ENCODE results near the gene FMO3. TPM values are rescaled to one million over a fixed set of nuclear protein-coding genes. Genes with fewer than 3 reads are reported as not detected.

FMO3 gene
- total RNA-seq, 5 donors from 2014 or later (not counting 1 experiment from before 2014, with no cell fraction given), result 0.20 TPM; not detected in 4

GRCh38 chr1:171138980-171139379 is 48.3 kb downstream of the FMO3 start:
- no peak overlapping the region for H3K4me3 Mint-ChIP-seq
- no peak for ATAC-seq (replicated peaks in 1 of 4)

GRCh38 chr1:171139890-171140289 is 49.2 kb downstream of the FMO3 start:
- H3K27me3 Mint-ChIP-seq, result peaks cover 8 to 11% of the 10 kb centered on the region in 2 donors
- no peak overlapping the region for H3K4me3 ChIP-seq (ENCODE audit: control insufficient read depth in 1 of 2, extremely low read depth in 1 of 2, low read length in 1 of 2)
- ATAC-seq (replicated peaks in 1 of 4) (no peak), DNase-seq (no peak)
- no peak overlapping the region for H3K27ac Mint-ChIP-seq
- no peaks in the 10 kb centered on the region for H3K27me3 ChIP-seq (replicated peaks in 1 of 2; ENCODE audit: control insufficient read depth in 2 of 2, extremely low read depth in 1 of 2, insufficient read depth in 2 of 2, low read length in 1 of 2)
- no peaks in the 10 kb centered on the region for H3K4me1 ChIP-seq (ENCODE audit: control insufficient read depth in 1 of 2, extremely low read depth in 1 of 2, insufficient read depth in 2 of 2, low read length in 2 of 2)
- POLR2A ChIA-PET, result no interaction called here
- WGBS (ENCODE audit: insufficient coverage), result 89% methylated on average over 1 of the region's 4 CpGs
- H3K4me1 Mint-ChIP-seq, result no peaks in the 10 kb centered on the region
- no peak overlapping the region for H3K4me3 Mint-ChIP-seq
- H3K9me3 ChIP-seq, result no peaks in the 10 kb centered on the region
- H3K27ac ChIP-seq (ENCODE audit: low read length), result no peak overlapping the region
- H3K36me3 ChIP-seq (ENCODE audit: control insufficient read depth in 2 of 2, extremely low read depth in 1 of 2, insufficient read depth in 1 of 2, low read length in 1 of 2), result no peaks in the 10 kb centered on the region
- CTCF ChIA-PET, result no interaction called here
- no peaks in the 10 kb centered on the region for H3K36me3 Mint-ChIP-seq
- H3K9me3 Mint-ChIP-seq, result no peaks in the 10 kb centered on the region

More at GRCh38 chr1:171138980-171139379, 48.3 kb downstream of the FMO3 start:
- Histone ChIP-seq H3K36me3 (ENCODE audit: control insufficient read depth in 2 of 2, extremely low read depth in 1 of 2, insufficient read depth in 1 of 2, low read length in 1 of 2) (no peaks in the 10 kb centered on the region), H3K4me1 (ENCODE audit: control insufficient read depth in 1 of 2, extremely low read depth in 1 of 2, insufficient read depth in 2 of 2, low read length in 2 of 2) (no peaks in the 10 kb centered on the region), H3K4me3 (ENCODE audit: control insufficient read depth in 1 of 2, extremely low read depth in 1 of 2, low read length in 1 of 2) (no peak overlapping the region), H3K27me3 (replicated peaks in 1 of 2; ENCODE audit: control insufficient read depth in 2 of 2, extremely low read depth in 1 of 2, insufficient read depth in 2 of 2, low read length in 1 of 2) (no peaks in the 10 kb centered on the region), H3K9me3 (no peaks in the 10 kb centered on the region), H3K27ac (ENCODE audit: low read length) (no peak overlapping the region)
- whole genome bisulfite sequencing (ENCODE audit: insufficient coverage), result 83% methylated on average over 1 of the region's 2 CpGs
- Mint-ChIP-seq H3K27ac (no peak overlapping the region), H3K4me1 (no peaks in the 10 kb centered on the region), H3K27me3 (peaks cover 8 to 11% of the 10 kb centered on the region in 2 donors), H3K9me3 (no peaks in the 10 kb centered on the region), H3K36me3 (no peaks in the 10 kb centered on the region)
- no peak for DNase-seq
- ChIA-PET POLR2A (no interaction called here), CTCF (no interaction called here)

GRCh38 chr1:171140401-171140800 is 49.7 kb downstream of the FMO3 start:
- Histone ChIP-seq H3K36me3 (ENCODE audit: control insufficient read depth in 2 of 2, extremely low read depth in 1 of 2, insufficient read depth in 1 of 2, low read length in 1 of 2) (no peaks in the 10 kb centered on the region), H3K27ac (ENCODE audit: low read length) (no peak overlapping the region), H3K27me3 (replicated peaks in 1 of 2; ENCODE audit: control insufficient read depth in 2 of 2, extremely low read depth in 1 of 2, insufficient read depth in 2 of 2, low read length in 1 of 2) (no peaks in the 10 kb centered on the region), H3K9me3 (no peaks in the 10 kb centered on the region), H3K4me3 (ENCODE audit: control insufficient read depth in 1 of 2, extremely low read depth in 1 of 2, low read length in 1 of 2) (no peak overlapping the region), H3K4me1 (ENCODE audit: control insufficient read depth in 1 of 2, extremely low read depth in 1 of 2, insufficient read depth in 2 of 2, low read length in 2 of 2) (no peaks in the 10 kb centered on the region)
- H3K36me3 Mint-ChIP-seq, result no peaks in the 10 kb centered on the region
- ChIA-PET CTCF (no interaction called here), POLR2A (no interaction called here)
- no peak overlapping the region for H3K27ac Mint-ChIP-seq
- no peak for ATAC-seq (replicated peaks in 1 of 4)
- H3K4me1 Mint-ChIP-seq, result no peaks in the 10 kb centered on the region
- DNase-seq, result no peak
- H3K4me3 Mint-ChIP-seq, result no peak overlapping the region
- WGBS (ENCODE audit: insufficient coverage), result no CpG with 5 or more reads among the region's 5 CpGs
- peaks cover 8 to 11% of the 10 kb centered on the region in 2 donors for H3K27me3 Mint-ChIP-seq
- H3K9me3 Mint-ChIP-seq, result no peaks in the 10 kb centered on the region

- ATAC-seq (replicated peaks in 1 of 4), result no peak
- CTCF ChIA-PET, result no interaction called here
- H3K27ac Mint-ChIP-seq, result no peak overlapping the region
- no peaks in the 10 kb centered on the region for H3K27me3 ChIP-seq (replicated peaks in 1 of 2; ENCODE audit: control insufficient read depth in 2 of 2, extremely low read depth in 1 of 2, insufficient read depth in 2 of 2, low read length in 1 of 2)
- no peaks in the 10 kb centered on the region for H3K9me3 ChIP-seq
- H3K27ac ChIP-seq (ENCODE audit: low read length), result no peak overlapping the region
- H3K4me1 ChIP-seq (ENCODE audit: control insufficient read depth in 1 of 2, extremely low read depth in 1 of 2, insufficient read depth in 2 of 2, low read length in 2 of 2), result no peaks in the 10 kb centered on the region
- no peaks in the 10 kb centered on the region for H3K4me1 Mint-ChIP-seq
- H3K4me3 Mint-ChIP-seq, result no peak overlapping the region
- no peaks in the 10 kb centered on the region for H3K9me3 Mint-ChIP-seq
- peaks cover 11 to 14% of the 10 kb centered on the region in 2 donors for H3K27me3 Mint-ChIP-seq
- no peak overlapping the region for H3K4me3 ChIP-seq (ENCODE audit: control insufficient read depth in 1 of 2, extremely low read depth in 1 of 2, low read length in 1 of 2)
- POLR2A ChIA-PET, result no interaction called here
- no CpG with 5 or more reads among the region's 4 CpGs for WGBS (ENCODE audit: insufficient coverage)
- DNase-seq, result no peak
- no peaks in the 10 kb centered on the region for H3K36me3 ChIP-seq (ENCODE audit: control insufficient read depth in 2 of 2, extremely low read depth in 1 of 2, insufficient read depth in 1 of 2, low read length in 1 of 2)
- H3K36me3 Mint-ChIP-seq, result no peaks in the 10 kb centered on the region
Observed at GRCh38 chr1:171140956-171141687, 50.4 kb downstream of the FMO3 start.

GRCh38 chr1:171141688-171142415 is 51.1 kb downstream of the FMO3 start:
- ChIA-PET CTCF (no interaction called here), POLR2A (no interaction called here)
- Mint-ChIP-seq H3K27me3 (peaks cover 10 to 11% of the 10 kb centered on the region in 2 donors), H3K36me3 (no peaks in the 10 kb centered on the region), H3K4me1 (no peaks in the 10 kb centered on the region), H3K4me3 (no peak overlapping the region), H3K27ac (no peak overlapping the region), H3K9me3 (no peaks in the 10 kb centered on the region)
- Histone ChIP-seq H3K9me3 (no peaks in the 10 kb centered on the region), H3K4me1 (ENCODE audit: control insufficient read depth in 1 of 2, extremely low read depth in 1 of 2, insufficient read depth in 2 of 2, low read length in 2 of 2) (no peaks in the 10 kb centered on the region), H3K4me3 (ENCODE audit: control insufficient read depth in 1 of 2, extremely low read depth in 1 of 2, low read length in 1 of 2) (no peak overlapping the region), H3K27ac (ENCODE audit: low read length) (no peak overlapping the region), H3K36me3 (ENCODE audit: control insufficient read depth in 2 of 2, extremely low read depth in 1 of 2, insufficient read depth in 1 of 2, low read length in 1 of 2) (no peaks in the 10 kb centered on the region), H3K27me3 (replicated peaks in 1 of 2; ENCODE audit: control insufficient read depth in 2 of 2, extremely low read depth in 1 of 2, insufficient read depth in 2 of 2, low read length in 1 of 2) (no peaks in the 10 kb centered on the region)
- DNase-seq (no peak), ATAC-seq (replicated peaks in 1 of 4) (no peak)
- no CpG with 5 or more reads among the region's 6 CpGs for WGBS (ENCODE audit: insufficient coverage)

GRCh38 chr1:171142416-171143385 is 52.0 kb downstream of the FMO3 start:
- Histone ChIP-seq H3K9me3 (no peaks in the 10 kb centered on the region), H3K36me3 (ENCODE audit: control insufficient read depth in 2 of 2, extremely low read depth in 1 of 2, insufficient read depth in 1 of 2, low read length in 1 of 2) (no peaks in the 10 kb centered on the region), H3K27me3 (replicated peaks in 1 of 2; ENCODE audit: control insufficient read depth in 2 of 2, extremely low read depth in 1 of 2, insufficient read depth in 2 of 2, low read length in 1 of 2) (no peaks in the 10 kb centered on the region), H3K4me1 (ENCODE audit: control insufficient read depth in 1 of 2, extremely low read depth in 1 of 2, insufficient read depth in 2 of 2, low read length in 2 of 2) (no peaks in the 10 kb centered on the region), H3K27ac (ENCODE audit: low read length) (no peak overlapping the region), H3K4me3 (ENCODE audit: control insufficient read depth in 1 of 2, extremely low read depth in 1 of 2, low read length in 1 of 2) (no peak overlapping the region)
- H3K36me3 Mint-ChIP-seq, result no peaks in the 10 kb centered on the region
- H3K4me1 Mint-ChIP-seq, result no peaks in the 10 kb centered on the region
- ATAC-seq (replicated peaks in 1 of 4) (no peak), DNase-seq (no peak)
- ChIA-PET POLR2A (no interaction called here), CTCF (no interaction called here)
- no peaks in the 10 kb centered on the region for H3K9me3 Mint-ChIP-seq
- H3K27ac Mint-ChIP-seq, result no peak overlapping the region
- 100% methylated on average over 1 of the region's 8 CpGs for WGBS (ENCODE audit: insufficient coverage)
- H3K27me3 Mint-ChIP-seq, result peaks cover 11 to 13% of the 10 kb centered on the region in 2 donors
- H3K4me3 Mint-ChIP-seq, result no peak overlapping the region

Data from T-cell (primary cell).